ENCODE data around the gene FGF14. TPM values are rescaled to one million over a fixed set of nuclear protein-coding genes. Genes with fewer than 3 reads are reported as not detected.

The FGF14 gene
- total and polyA plus RNA-seq, 2 experiments from 2014 or later, result 0.03 TPM; not detected in 1

DNA sequence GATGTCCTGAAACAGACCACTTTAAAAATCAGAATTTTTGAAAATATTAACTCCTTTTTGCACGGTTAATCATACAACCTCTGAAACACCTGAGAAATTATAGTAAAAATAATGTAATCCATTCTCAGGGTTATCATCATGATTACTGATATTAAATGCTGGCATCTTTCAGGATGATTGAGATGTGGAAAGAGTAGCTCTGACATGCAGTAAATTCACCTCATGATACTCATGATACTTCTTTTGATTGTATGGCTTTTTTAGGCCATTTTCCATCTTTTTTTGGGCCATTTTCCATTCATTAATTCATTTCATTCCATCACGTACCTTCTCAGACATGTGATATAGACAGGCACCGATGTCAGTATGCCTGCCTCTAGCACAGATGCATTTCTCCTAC lies 85.1 kb downstream of the FGF14 start (continued):
- no peak for TF ChIP-seq POLR2AphosphoS5 (IDR thresholded peaks at IDR 0.05; ENCODE audit: low read depth)
- TF ChIP-seq ZNF331 (CRISPR knock-in tag; IDR thresholded peaks at IDR 0.05; ENCODE audit: low read depth), result no peak

DNA sequence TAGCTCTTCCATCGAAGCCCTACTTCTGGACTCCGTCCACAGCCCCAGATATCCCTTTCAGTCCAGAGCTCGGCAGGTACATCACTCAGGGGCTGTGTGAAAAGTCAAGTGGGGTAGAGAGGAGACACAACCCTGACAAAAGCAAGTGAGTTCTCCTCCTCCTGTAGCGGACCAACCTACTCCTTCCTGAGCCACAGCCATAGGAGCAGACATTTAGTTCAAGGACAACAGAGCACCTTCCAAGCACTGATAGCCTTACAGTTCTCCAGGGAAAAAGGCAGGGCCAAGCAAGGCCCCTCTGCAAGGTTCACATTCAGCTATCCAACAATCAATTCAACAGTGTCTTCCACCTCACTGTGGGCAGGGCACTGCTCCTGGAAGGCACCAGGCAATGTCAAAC lies 89.0 kb downstream of the FGF14 start:
- no peak for TF ChIP-seq NANOG (IDR thresholded peaks at IDR 0.05; ENCODE audit: borderline replicate concordance)
- TF ChIP-seq POLR2AphosphoS5 (IDR thresholded peaks at IDR 0.05; ENCODE audit: low read depth), result no peak
- no peak for TF ChIP-seq EZH2 (IDR thresholded peaks at IDR 0.05; ENCODE audit: low read depth, unreplicated experiment)
- TF ChIP-seq, protein P1, sequence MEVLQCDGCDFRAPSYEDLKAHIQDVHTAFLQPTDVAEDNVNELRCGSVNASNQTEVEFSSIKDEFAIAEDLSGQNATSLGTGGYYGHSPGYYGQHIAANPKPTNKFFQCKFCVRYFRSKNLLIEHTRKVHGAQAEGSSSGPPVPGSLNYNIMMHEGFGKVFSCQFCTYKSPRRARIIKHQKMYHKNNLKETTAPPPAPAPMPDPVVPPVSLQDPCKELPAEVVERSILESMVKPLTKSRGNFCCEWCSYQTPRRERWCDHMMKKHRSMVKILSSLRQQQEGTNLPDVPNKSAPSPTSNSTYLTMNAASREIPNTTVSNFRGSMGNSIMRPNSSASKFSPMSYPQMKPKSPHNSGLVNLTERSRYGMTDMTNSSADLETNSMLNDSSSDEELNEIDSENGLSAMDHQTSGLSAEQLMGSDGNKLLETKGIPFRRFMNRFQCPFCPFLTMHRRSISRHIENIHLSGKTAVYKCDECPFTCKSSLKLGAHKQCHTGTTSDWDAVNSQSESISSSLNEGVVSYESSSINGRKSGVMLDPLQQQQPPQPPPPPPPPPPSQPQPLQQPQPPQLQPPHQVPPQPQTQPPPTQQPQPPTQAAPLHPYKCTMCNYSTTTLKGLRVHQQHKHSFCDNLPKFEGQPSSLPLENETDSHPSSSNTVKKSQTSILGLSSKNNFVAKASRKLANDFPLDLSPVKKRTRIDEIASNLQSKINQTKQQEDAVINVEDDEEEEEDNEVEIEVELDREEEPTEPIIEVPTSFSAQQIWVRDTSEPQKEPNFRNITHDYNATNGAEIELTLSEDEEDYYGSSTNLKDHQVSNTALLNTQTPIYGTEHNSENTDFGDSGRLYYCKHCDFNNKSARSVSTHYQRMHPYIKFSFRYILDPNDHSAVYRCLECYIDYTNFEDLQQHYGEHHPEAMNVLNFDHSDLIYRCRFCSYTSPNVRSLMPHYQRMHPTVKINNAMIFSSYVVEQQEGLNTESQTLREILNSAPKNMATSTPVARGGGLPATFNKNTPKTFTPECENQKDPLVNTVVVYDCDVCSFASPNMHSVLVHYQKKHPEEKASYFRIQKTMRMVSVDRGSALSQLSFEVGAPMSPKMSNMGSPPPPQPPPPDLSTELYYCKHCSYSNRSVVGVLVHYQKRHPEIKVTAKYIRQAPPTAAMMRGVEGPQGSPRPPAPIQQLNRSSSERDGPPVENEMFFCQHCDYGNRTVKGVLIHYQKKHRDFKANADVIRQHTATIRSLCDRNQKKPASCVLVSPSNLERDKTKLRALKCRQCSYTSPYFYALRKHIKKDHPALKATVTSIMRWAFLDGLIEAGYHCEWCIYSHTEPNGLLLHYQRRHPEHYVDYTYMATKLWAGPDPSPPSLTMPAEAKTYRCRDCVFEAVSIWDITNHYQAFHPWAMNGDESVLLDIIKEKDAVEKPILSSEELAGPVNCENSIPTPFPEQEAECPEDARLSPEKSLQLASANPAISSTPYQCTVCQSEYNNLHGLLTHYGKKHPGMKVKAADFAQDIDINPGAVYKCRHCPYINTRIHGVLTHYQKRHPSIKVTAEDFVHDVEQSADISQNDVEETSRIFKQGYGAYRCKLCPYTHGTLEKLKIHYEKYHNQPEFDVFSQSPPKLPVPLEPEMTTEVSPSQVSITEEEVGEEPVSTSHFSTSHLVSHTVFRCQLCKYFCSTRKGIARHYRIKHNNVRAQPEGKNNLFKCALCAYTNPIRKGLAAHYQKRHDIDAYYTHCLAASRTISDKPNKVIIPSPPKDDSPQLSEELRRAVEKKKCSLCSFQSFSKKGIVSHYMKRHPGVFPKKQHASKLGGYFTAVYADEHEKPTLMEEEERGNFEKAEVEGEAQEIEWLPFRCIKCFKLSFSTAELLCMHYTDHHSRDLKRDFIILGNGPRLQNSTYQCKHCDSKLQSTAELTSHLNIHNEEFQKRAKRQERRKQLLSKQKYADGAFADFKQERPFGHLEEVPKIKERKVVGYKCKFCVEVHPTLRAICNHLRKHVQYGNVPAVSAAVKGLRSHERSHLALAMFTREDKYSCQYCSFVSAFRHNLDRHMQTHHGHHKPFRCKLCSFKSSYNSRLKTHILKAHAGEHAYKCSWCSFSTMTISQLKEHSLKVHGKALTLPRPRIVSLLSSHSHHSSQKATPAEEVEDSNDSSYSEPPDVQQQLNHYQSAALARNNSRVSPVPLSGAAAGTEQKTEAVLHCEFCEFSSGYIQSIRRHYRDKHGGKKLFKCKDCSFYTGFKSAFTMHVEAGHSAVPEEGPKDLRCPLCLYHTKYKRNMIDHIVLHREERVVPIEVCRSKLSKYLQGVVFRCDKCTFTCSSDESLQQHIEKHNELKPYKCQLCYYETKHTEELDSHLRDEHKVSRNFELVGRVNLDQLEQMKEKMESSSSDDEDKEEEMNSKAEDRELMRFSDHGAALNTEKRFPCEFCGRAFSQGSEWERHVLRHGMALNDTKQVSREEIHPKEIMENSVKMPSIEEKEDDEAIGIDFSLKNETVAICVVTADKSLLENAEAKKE (CRISPR knock-in tag; IDR thresholded peaks at IDR 0.05), result no peak
- TF ChIP-seq, protein P2, sequence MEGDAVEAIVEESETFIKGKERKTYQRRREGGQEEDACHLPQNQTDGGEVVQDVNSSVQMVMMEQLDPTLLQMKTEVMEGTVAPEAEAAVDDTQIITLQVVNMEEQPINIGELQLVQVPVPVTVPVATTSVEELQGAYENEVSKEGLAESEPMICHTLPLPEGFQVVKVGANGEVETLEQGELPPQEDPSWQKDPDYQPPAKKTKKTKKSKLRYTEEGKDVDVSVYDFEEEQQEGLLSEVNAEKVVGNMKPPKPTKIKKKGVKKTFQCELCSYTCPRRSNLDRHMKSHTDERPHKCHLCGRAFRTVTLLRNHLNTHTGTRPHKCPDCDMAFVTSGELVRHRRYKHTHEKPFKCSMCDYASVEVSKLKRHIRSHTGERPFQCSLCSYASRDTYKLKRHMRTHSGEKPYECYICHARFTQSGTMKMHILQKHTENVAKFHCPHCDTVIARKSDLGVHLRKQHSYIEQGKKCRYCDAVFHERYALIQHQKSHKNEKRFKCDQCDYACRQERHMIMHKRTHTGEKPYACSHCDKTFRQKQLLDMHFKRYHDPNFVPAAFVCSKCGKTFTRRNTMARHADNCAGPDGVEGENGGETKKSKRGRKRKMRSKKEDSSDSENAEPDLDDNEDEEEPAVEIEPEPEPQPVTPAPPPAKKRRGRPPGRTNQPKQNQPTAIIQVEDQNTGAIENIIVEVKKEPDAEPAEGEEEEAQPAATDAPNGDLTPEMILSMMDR (conservative IDR thresholded peaks at IDR 0.05; ENCODE audit: low read depth in 2 of 2), result no peak
- TF ChIP-seq, protein P3, sequence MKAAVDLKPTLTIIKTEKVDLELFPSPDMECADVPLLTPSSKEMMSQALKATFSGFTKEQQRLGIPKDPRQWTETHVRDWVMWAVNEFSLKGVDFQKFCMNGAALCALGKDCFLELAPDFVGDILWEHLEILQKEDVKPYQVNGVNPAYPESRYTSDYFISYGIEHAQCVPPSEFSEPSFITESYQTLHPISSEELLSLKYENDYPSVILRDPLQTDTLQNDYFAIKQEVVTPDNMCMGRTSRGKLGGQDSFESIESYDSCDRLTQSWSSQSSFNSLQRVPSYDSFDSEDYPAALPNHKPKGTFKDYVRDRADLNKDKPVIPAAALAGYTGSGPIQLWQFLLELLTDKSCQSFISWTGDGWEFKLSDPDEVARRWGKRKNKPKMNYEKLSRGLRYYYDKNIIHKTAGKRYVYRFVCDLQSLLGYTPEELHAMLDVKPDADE (IDR thresholded peaks at IDR 0.05), result no peak
- TF ChIP-seq ZNF114 (CRISPR knock-in tag; IDR thresholded peaks at IDR 0.05), result no peak
- TF ChIP-seq JUNB (IDR thresholded peaks at IDR 0.05; ENCODE audit: unreplicated experiment), result no peak
- no peak for ATAC-seq
- no peak overlapping the region; the same call in 1 of the 2 replicates for H3K27ac Mint-ChIP-seq

More for the DNA sequence above, 89.0 kb downstream of the FGF14 start:
- H3K9me2 ChIP-seq (ENCODE audit: insufficient read depth), result no peaks in the 10 kb centered on the region
- no peak overlapping the region for H3K4me3 Mint-ChIP-seq
- H3K9me3 Mint-ChIP-seq, result no peaks in the 10 kb centered on the region
- H3K27me3 Mint-ChIP-seq (ENCODE audit: insufficient read depth, low read depth, poor library complexity), result peaks cover 1% of the 10 kb centered on the region
- H3K4me1 ChIP-seq (ENCODE audit: insufficient read depth), result no peaks in the 10 kb centered on the region
- no peaks in the 10 kb centered on the region for H3K79me2 ChIP-seq (replicated peaks; ENCODE audit: insufficient read depth)
- H3K27ac ChIP-seq (ENCODE audit: low read depth), result no peak overlapping the region
- no peak for DNase-seq (ENCODE audit: low spot score)
- H4K20me1 ChIP-seq (replicated peaks; ENCODE audit: insufficient read depth), result no peaks in the 10 kb centered on the region
- no peaks in the 10 kb centered on the region for H3K27me3 ChIP-seq (ENCODE audit: insufficient read depth)
- no peak overlapping the region for H3K4me2 ChIP-seq
- no peaks in the 10 kb centered on the region for H3K36me3 ChIP-seq (ENCODE audit: insufficient read depth)
- no peaks in the 10 kb centered on the region; the same call in 2 of the 3 replicates for H3K4me1 Mint-ChIP-seq
- no peaks in the 10 kb centered on the region for H3K36me3 Mint-ChIP-seq (ENCODE audit: low read depth)
- H2AFZ ChIP-seq, result peak overlapping the region; percentile 76
- no peak overlapping the region for H3K4me3 ChIP-seq
- no peaks in the 10 kb centered on the region for H3F3A ChIP-seq (replicated peaks; ENCODE audit: low read depth)

Measured in GM23338 (cell line).